ENCODE measurements around the gene RHO. TPM values are rescaled to one million over a fixed set of nuclear protein-coding genes. Genes with fewer than 3 reads are reported as not detected.

The RHO gene
- total RNA-seq, 1 experiment from 2014 or later = not detected

DNA sequence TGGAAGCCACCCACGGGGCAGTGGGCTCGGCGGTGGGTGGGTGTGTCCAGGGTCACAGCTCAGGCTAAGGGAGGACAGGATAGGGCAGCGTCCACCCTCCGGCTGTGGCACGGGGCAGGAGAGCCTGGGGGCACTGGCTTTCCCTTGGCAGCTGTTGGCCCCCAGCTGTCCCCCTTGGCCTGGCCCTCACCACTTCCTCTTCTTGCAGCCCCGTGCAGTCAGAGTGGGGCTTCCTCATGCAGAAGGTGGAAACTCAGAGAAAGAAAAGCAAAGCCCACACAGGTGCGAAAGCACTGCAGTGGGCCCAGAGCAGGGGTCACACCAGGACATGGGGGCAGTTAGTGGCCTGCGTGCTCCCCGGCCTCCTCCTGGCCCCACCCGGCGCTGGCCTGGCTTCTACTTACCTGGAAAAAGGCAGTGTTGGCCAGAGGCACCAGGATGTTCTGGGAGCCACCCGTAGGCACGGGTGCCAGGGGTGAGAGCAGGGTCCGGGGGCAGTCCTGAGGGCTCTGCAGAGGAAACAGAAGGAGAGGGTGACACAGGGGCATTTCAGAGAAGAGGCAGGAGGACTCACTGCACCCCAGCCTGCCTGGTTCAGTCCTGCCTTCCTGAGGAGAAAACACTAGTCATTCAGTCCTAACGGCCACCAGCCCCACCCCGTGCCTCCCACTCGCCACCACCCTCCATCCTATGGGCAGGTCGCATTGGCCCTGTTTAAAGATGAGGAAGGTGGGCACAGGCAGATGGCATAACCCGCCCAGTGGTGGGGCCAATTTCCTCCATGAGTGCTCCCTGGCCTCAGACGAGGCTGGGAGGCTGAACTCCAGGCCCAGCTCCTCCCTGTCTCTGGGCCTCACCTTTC is 49.7 kb downstream of the RHO start:
- in situ Hi-C loops (cut with HindIII; ENCODE audit: low pct_unique_long_range_greater_than_20kb, low sequenced_read_pairs) = no loop called here
- intact Hi-C loops (cut with micrococcal nuclease; ENCODE audit: unreplicated experiment) = no loop called here
- Histone ChIP-seq H3K4me1 (ENCODE audit: control insufficient read depth, insufficient read depth, low read length) (peaks cover 21% of the 10 kb centered on the region), H3K27me3 (ENCODE audit: control insufficient read depth, insufficient read depth, low read length) (no peaks in the 10 kb centered on the region), H3K4me3 (ENCODE audit: low read depth in 2 of 2, low read length in 2 of 2) (no peak overlapping the region), H3K36me3 (ENCODE audit: control insufficient read depth, insufficient read depth, low read length) (peaks cover 5% of the 10 kb centered on the region; the same call in 1 of the 2 replicates), H3K9me3 (ENCODE audit: control insufficient read depth, insufficient read depth, low read depth, low read length) (no peaks in the 10 kb centered on the region), H3K27ac (ENCODE audit: low read length) (peak overlapping the region; percentile 54; the same call in 1 of the 2 replicates)
- no peak for TF ChIP-seq POLR2AphosphoS5 (IDR thresholded peaks at IDR 0.05; ENCODE audit: low read depth, low read length)
- no TSS peak for BruUV-seq (replicated peaks)
- ChIA-PET POLR2A (no interaction called here), CTCF (interaction anchor here (0.9 to 1.1 kb wide), 2 partner anchors 88 kb away, joined by 4 to 5 read pairs; no protein-coding TSS in a partner anchor)
- DNase-seq (ENCODE audit: low read depth, low spot score) = no peak
- peak; percentile 11; the same call in 1 of the 2 replicates for ATAC-seq

DNA sequence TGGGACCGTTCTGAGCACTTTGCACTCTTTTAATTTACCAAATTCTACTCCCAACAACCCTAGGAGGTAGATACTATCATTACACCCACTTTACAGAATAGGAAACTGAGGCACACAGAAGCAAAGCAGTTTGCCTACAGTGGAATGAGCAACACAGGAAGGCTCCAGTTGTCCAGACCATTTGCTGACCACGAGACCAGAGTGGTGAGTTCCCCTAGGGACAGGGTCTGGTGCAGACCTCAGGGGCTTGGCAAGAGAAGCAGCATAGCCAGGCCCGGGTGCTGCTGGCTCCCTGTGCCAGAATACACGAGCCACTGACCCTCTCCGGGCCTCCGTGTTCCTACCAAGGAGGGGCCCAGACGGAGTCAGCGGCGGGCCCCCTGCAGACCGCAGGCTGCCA is 51.6 kb downstream of the RHO start:
- DNase-seq (ENCODE audit: low read depth, low spot score) (no peak), ATAC-seq (no peak)
- ChIA-PET CTCF (no interaction called here), POLR2A (no interaction called here)
- intact Hi-C loops (cut with micrococcal nuclease; ENCODE audit: unreplicated experiment) (no loop called here), in situ Hi-C loops (cut with HindIII; ENCODE audit: low pct_unique_long_range_greater_than_20kb, low sequenced_read_pairs) (no loop called here)
- Histone ChIP-seq H3K4me1 (ENCODE audit: control insufficient read depth, insufficient read depth, low read length) (peaks cover 21% of the 10 kb centered on the region), H3K4me3 (ENCODE audit: low read depth in 2 of 2, low read length in 2 of 2) (no peak overlapping the region), H3K27ac (ENCODE audit: low read length) (no peak overlapping the region), H3K9me3 (ENCODE audit: control insufficient read depth, insufficient read depth, low read depth, low read length) (no peaks in the 10 kb centered on the region), H3K27me3 (ENCODE audit: control insufficient read depth, insufficient read depth, low read length) (no peaks in the 10 kb centered on the region), H3K36me3 (ENCODE audit: control insufficient read depth, insufficient read depth, low read length) (peaks cover 5% of the 10 kb centered on the region)
- TF ChIP-seq, protein P1, sequence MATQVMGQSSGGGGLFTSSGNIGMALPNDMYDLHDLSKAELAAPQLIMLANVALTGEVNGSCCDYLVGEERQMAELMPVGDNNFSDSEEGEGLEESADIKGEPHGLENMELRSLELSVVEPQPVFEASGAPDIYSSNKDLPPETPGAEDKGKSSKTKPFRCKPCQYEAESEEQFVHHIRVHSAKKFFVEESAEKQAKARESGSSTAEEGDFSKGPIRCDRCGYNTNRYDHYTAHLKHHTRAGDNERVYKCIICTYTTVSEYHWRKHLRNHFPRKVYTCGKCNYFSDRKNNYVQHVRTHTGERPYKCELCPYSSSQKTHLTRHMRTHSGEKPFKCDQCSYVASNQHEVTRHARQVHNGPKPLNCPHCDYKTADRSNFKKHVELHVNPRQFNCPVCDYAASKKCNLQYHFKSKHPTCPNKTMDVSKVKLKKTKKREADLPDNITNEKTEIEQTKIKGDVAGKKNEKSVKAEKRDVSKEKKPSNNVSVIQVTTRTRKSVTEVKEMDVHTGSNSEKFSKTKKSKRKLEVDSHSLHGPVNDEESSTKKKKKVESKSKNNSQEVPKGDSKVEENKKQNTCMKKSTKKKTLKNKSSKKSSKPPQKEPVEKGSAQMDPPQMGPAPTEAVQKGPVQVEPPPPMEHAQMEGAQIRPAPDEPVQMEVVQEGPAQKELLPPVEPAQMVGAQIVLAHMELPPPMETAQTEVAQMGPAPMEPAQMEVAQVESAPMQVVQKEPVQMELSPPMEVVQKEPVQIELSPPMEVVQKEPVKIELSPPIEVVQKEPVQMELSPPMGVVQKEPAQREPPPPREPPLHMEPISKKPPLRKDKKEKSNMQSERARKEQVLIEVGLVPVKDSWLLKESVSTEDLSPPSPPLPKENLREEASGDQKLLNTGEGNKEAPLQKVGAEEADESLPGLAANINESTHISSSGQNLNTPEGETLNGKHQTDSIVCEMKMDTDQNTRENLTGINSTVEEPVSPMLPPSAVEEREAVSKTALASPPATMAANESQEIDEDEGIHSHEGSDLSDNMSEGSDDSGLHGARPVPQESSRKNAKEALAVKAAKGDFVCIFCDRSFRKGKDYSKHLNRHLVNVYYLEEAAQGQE (IDR thresholded peaks at IDR 0.05; ENCODE audit: insufficient read depth in 1 of 2, low read depth in 2 of 2, low read length in 1 of 2) = no peak
- TF ChIP-seq, protein P2, sequence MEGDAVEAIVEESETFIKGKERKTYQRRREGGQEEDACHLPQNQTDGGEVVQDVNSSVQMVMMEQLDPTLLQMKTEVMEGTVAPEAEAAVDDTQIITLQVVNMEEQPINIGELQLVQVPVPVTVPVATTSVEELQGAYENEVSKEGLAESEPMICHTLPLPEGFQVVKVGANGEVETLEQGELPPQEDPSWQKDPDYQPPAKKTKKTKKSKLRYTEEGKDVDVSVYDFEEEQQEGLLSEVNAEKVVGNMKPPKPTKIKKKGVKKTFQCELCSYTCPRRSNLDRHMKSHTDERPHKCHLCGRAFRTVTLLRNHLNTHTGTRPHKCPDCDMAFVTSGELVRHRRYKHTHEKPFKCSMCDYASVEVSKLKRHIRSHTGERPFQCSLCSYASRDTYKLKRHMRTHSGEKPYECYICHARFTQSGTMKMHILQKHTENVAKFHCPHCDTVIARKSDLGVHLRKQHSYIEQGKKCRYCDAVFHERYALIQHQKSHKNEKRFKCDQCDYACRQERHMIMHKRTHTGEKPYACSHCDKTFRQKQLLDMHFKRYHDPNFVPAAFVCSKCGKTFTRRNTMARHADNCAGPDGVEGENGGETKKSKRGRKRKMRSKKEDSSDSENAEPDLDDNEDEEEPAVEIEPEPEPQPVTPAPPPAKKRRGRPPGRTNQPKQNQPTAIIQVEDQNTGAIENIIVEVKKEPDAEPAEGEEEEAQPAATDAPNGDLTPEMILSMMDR (IDR thresholded peaks at IDR 0.05) = no peak
- TF ChIP-seq POLR2AphosphoS5 (IDR thresholded peaks at IDR 0.05; ENCODE audit: low read depth, low read length) = no peak
- TF ChIP-seq SIN3A (IDR thresholded peaks at IDR 0.05; ENCODE audit: borderline replicate concordance, insufficient read depth, low read depth, low read length) = no peak
- no peak for TF ChIP-seq TCF7L2 (IDR thresholded peaks at IDR 0.05; ENCODE audit: low read depth, low read length)
- no TSS peak for BruUV-seq (replicated peaks)

DNA sequence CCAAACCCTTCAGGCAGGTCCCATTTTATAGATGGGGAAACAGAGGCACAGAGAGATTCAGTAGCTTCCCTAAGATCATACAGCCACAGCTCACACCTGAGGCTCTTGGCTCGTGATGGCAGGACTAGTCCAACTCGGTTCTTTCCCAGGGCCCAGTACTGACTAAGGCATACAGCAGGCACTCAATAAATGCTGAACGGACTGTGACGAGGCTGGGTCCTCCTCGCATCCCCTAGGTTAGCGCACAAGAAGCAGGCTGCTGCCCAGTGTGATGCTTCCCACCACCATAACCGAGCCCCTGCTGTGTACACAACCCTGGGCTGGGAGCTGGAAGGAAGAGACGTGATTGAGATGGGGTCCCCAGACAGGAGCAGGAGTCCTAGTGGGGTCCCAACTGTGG is 53.2 kb downstream of the RHO start:
- CTCF ChIA-PET = no interaction called here
- intact Hi-C loops (cut with micrococcal nuclease; ENCODE audit: unreplicated experiment) = no loop called here

More for the DNA sequence above, 53.2 kb downstream of the RHO start:
- POLR2A ChIA-PET = no interaction called here
- no peak for DNase-seq (ENCODE audit: low read depth, low spot score)
- Histone ChIP-seq H3K27me3 (ENCODE audit: control insufficient read depth, insufficient read depth, low read length) (no peaks in the 10 kb centered on the region), H3K9me3 (ENCODE audit: control insufficient read depth, insufficient read depth, low read depth, low read length) (no peaks in the 10 kb centered on the region), H3K27ac (ENCODE audit: low read length) (no peak overlapping the region), H3K36me3 (ENCODE audit: control insufficient read depth, insufficient read depth, low read length) (peaks cover 10% of the 10 kb centered on the region), H3K4me3 (ENCODE audit: low read depth in 2 of 2, low read length in 2 of 2) (no peak overlapping the region), H3K4me1 (ENCODE audit: control insufficient read depth, insufficient read depth, low read length) (peaks cover 17% of the 10 kb centered on the region)
- no TSS peak for BruUV-seq (replicated peaks)
- no peak for TF ChIP-seq TCF7L2 (IDR thresholded peaks at IDR 0.05; ENCODE audit: low read depth, low read length)
- no peak for TF ChIP-seq SIN3A (IDR thresholded peaks at IDR 0.05; ENCODE audit: borderline replicate concordance, insufficient read depth, low read depth, low read length)
- TF ChIP-seq, protein P1 (IDR thresholded peaks at IDR 0.05; ENCODE audit: insufficient read depth in 1 of 2, low read depth in 2 of 2, low read length in 1 of 2) = no peak
- in situ Hi-C loops (cut with HindIII; ENCODE audit: low pct_unique_long_range_greater_than_20kb, low sequenced_read_pairs) = no loop called here
- no peak for ATAC-seq

Measured in Panc1 (cell line).